ENCODE data around the gene GABRB1. TPM values are rescaled to one million over a fixed set of nuclear protein-coding genes. Genes with fewer than 3 reads are reported as not detected.

GABRB1 gene
- total and polyA plus RNA-seq, 2 of the 8 experiments (the other 6 are each of a cell fraction or from before 2014, with no cell fraction given), result 0.22 to 0.38 TPM

GRCh38 chr4:47340914-47341313, 309.5 kb downstream of the GABRB1 start (continued):
- TF ChIP-seq ASH2L (IDR thresholded peaks at IDR 0.05; ENCODE audit: low read length), result no peak
- TF ChIP-seq SAP30 (IDR thresholded peaks at IDR 0.05; ENCODE audit: insufficient read depth, insufficient replicate concordance, low read length), result no peak

Data from H1 (cell line).